Epithelial cell of esophagus (primary cell): ENCODE data around the gene LPAR2.

Experiments
- DNase-seq: peaks from one replicate; pipeline ENCODE4 v3.0.0; 2010; ENCODE audit warnings: low read depth
- H3K4me3 ChIP-seq: 2 replicates; pipeline ENCODE4 v1.5.1; 2011; ENCODE audit warnings: mild to moderate bottlenecking, low read length, control low read depth
- CTCF ChIP-seq: IDR thresholded peaks from 2 replicates; pipeline ENCODE4 v1.5.1; 2011; ENCODE audit warnings: low read depth, mild to moderate bottlenecking, low read length, control low read depth, inconsistent platforms; ENCODE audit not compliant: insufficient read depth; ENCODE audit errors: missing control alignments

The LPAR2 gene

GRCh38 chr19:19636573-19637185, 8.7 kb upstream of the LPAR2 start:
- no peak overlapping the region for H3K4me3 ChIP-seq
- TF ChIP-seq CTCF = no peak
- no peak for DNase-seq

- no peak overlapping the region for H3K4me3 ChIP-seq
- no peak for TF ChIP-seq CTCF
- no peak for DNase-seq
Observed at GRCh38 chr19:19635313-19635702, 7.3 kb upstream of the LPAR2 start.

- H3K4me3 ChIP-seq = no peak overlapping the region
- DNase-seq = no peak
- no peak for TF ChIP-seq CTCF
Observed at GRCh38 chr19:19634516-19635312, 6.7 kb upstream of the LPAR2 start.

GRCh38 chr19:19633711-19634515, 5.9 kb upstream of the LPAR2 start:
- H3K4me3 ChIP-seq = no peak overlapping the region
- TF ChIP-seq CTCF = no peak
- no peak for DNase-seq

- H3K4me3 ChIP-seq = no peak overlapping the region
- no peak for TF ChIP-seq CTCF
- no peak for DNase-seq
Observed at GRCh38 chr19:19632661-19633060, 4.6 kb upstream of the LPAR2 start.

- no peak for DNase-seq
- TF ChIP-seq CTCF = no peak
- no peak overlapping the region for H3K4me3 ChIP-seq
Observed at GRCh38 chr19:19631346-19631745, 3.3 kb upstream of the LPAR2 start.
